GM23338 (cell line): ENCODE measurements around the gene HSD11B1L.

Experiments used
- CREB1 ChIP-seq: fragments of 250-450 bp; sonication (Bioruptor Pico); IDR thresholded peaks from 2 replicates; pipeline ENCODE4 v1.5.0; 2020; ENCODE audit warnings: low read depth, mild to moderate bottlenecking, moderate library complexity
- EZH2 ChIP-seq: fragments of 200-600 bp; sonication (generic); IDR thresholded peaks from one replicate; pipeline ENCODE4 v1.8.0; 2017; ENCODE audit warnings: antibody characterized with exemption, mild to moderate bottlenecking, low read depth; ENCODE audit not compliant: unreplicated experiment
- EZH2phosphoT487 ChIP-seq: fragments of 200-600 bp; sonication (generic); IDR thresholded peaks from one replicate; pipeline ENCODE4 v1.8.1; 2018; ENCODE audit warnings: antibody characterized with exemption; ENCODE audit not compliant: unreplicated experiment
- NANOG ChIP-seq: IDR thresholded peaks from 2 replicates; pipeline ENCODE4 v1.6.1; 2016; ENCODE audit warnings: antibody characterized with exemption, borderline replicate concordance
- POLR2AphosphoS5 ChIP-seq: IDR thresholded peaks from 2 replicates; pipeline ENCODE4 v1.6.1; 2016; ENCODE audit warnings: antibody characterized with exemption, low read depth
- STAT1 ChIP-seq: IDR thresholded peaks from one replicate; pipeline ENCODE4 v1.6.1; 2016; ENCODE audit warnings: antibody characterized with exemption; ENCODE audit not compliant: unreplicated experiment
- TF ChIP-seq, protein P1 (sequence below): IDR thresholded peaks from one replicate; pipeline ENCODE4 v1.6.1; 2018; ENCODE audit warnings: antibody characterized with exemption; ENCODE audit not compliant: unreplicated experiment
- TF ChIP-seq, protein P2 (sequence below), 2 experiments: fragments of 200-600 bp in 1 of 2; sonication (generic) in 1 of 2; conservative IDR thresholded peaks; 2 replicates each; pipeline versions ENCODE4 v1.5.1 to v1.6.1; 2016 to 2017; ENCODE audit warnings: antibody characterized with exemption in 2 of 2, low read depth in 2 of 2, mild to moderate bottlenecking in 2 of 2, moderate library complexity in 1 of 2

DNA sequence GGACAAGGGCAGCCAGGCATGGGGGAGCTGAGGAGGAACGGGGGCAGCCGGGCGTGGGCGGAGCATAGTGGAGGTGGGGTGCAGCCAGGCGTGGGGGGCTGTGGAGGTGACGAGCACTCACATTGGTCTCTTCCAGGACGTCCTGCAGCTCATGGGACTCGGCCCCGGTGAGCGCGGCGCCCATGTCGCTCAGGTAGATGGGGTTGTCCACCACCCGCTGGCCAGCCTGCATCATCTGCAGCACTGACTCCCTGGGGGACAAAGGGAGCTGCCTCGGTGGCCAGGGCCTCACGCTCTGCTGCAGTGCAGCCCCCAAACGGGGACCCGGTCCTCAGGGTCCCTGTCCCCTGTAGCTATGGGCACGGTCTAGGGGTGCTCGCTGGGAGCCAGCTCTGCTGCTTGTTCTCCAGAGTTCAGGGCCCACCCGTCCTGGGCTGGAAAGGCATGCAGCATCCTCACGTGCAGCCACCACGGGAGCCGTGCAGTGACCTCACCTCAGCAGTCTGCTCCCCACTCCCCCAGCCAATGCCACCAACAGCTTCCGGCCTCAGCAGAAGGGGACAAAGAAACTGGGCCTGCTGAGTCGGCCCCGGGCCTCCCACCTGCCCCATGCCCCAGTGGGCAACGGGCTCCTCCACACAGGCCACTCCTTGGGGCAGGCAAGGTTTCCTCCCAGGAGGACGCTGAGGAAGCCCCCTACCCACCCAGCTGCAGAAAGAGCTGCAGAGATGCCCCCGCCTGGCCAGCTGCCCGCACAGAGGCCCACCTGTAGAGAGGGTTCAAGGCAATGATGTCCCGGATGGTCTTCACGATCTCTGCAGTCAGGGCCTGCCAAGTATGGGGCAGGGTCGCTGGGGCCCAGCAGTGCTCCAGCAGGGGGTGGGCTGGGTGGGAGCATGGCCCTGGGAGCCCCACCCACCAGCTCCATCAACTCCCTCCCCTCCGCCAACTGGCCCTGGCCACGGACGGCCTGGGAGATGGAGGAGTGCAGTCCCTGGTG, 27.0 kb downstream of the HSD11B1L start:
- TF ChIP-seq, protein P1, sequence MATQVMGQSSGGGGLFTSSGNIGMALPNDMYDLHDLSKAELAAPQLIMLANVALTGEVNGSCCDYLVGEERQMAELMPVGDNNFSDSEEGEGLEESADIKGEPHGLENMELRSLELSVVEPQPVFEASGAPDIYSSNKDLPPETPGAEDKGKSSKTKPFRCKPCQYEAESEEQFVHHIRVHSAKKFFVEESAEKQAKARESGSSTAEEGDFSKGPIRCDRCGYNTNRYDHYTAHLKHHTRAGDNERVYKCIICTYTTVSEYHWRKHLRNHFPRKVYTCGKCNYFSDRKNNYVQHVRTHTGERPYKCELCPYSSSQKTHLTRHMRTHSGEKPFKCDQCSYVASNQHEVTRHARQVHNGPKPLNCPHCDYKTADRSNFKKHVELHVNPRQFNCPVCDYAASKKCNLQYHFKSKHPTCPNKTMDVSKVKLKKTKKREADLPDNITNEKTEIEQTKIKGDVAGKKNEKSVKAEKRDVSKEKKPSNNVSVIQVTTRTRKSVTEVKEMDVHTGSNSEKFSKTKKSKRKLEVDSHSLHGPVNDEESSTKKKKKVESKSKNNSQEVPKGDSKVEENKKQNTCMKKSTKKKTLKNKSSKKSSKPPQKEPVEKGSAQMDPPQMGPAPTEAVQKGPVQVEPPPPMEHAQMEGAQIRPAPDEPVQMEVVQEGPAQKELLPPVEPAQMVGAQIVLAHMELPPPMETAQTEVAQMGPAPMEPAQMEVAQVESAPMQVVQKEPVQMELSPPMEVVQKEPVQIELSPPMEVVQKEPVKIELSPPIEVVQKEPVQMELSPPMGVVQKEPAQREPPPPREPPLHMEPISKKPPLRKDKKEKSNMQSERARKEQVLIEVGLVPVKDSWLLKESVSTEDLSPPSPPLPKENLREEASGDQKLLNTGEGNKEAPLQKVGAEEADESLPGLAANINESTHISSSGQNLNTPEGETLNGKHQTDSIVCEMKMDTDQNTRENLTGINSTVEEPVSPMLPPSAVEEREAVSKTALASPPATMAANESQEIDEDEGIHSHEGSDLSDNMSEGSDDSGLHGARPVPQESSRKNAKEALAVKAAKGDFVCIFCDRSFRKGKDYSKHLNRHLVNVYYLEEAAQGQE, result no peak
- TF ChIP-seq, protein P2, sequence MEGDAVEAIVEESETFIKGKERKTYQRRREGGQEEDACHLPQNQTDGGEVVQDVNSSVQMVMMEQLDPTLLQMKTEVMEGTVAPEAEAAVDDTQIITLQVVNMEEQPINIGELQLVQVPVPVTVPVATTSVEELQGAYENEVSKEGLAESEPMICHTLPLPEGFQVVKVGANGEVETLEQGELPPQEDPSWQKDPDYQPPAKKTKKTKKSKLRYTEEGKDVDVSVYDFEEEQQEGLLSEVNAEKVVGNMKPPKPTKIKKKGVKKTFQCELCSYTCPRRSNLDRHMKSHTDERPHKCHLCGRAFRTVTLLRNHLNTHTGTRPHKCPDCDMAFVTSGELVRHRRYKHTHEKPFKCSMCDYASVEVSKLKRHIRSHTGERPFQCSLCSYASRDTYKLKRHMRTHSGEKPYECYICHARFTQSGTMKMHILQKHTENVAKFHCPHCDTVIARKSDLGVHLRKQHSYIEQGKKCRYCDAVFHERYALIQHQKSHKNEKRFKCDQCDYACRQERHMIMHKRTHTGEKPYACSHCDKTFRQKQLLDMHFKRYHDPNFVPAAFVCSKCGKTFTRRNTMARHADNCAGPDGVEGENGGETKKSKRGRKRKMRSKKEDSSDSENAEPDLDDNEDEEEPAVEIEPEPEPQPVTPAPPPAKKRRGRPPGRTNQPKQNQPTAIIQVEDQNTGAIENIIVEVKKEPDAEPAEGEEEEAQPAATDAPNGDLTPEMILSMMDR (conservative IDR thresholded peaks at IDR 0.05; ENCODE audit: low read depth in 2 of 2), result no peak
- TF ChIP-seq POLR2AphosphoS5 (no peak), CREB1 (CRISPR knock-in tag) (no peak), EZH2phosphoT487 (no peak), NANOG (no peak), EZH2 (no peak), STAT1 (no peak)
